IPS DF 6.9 (cell line): ENCODE results near the gene CD79B.

Experiments used
- DNase-seq: peaks from one replicate; pipeline ENCODE4 v3.0.0-alpha.2; 2013; ENCODE audit warnings: low read depth, low spot score
- H3K27ac ChIP-seq: one replicate; pipeline ENCODE4 v1.5.1; 2013; ENCODE audit warnings: low read length, control low read depth
- H3K27me3 ChIP-seq: 2 replicates; pipeline ENCODE4 v1.6.1; 2013; ENCODE audit warnings: mild to moderate bottlenecking, low read length; ENCODE audit not compliant: control insufficient read depth, insufficient read depth
- H3K36me3 ChIP-seq: 2 replicates; pipeline ENCODE4 v1.6.1; 2013; ENCODE audit warnings: low read length; ENCODE audit not compliant: control insufficient read depth, insufficient read depth
- H3K4me1 ChIP-seq: 2 replicates; pipeline ENCODE4 v1.6.1; 2013; ENCODE audit warnings: low read length; ENCODE audit not compliant: control insufficient read depth, insufficient read depth
- H3K4me3 ChIP-seq: 2 replicates; pipeline ENCODE4 v1.5.1; 2013; ENCODE audit warnings: mild to moderate bottlenecking, low read length
- H3K9me3 ChIP-seq: 2 replicates; pipeline ENCODE4 v1.6.1; 2013; ENCODE audit warnings: low read length, inconsistent platforms; ENCODE audit not compliant: control insufficient read depth, insufficient read depth
- WGBS: extraction: QIAGEN DNeasy Blood & Tissue Kit; methylation state at CpG from one replicate; pipeline ENCODE4 v1.1.7; 2013; ENCODE audit warnings: mixed read lengths, missing lambda C conversion rate; ENCODE audit not compliant: insufficient read length, insufficient coverage; 5-methylcytosine and 5-hydroxymethylcytosine counted together

Gene CD79B

GRCh38 chr17:63942309-63942985 lies 10.3 kb upstream of the CD79B start:
- no peak overlapping the region for H3K4me3 ChIP-seq
- WGBS = no CpG with 5 or more reads among the region's 21 CpGs

DNA sequence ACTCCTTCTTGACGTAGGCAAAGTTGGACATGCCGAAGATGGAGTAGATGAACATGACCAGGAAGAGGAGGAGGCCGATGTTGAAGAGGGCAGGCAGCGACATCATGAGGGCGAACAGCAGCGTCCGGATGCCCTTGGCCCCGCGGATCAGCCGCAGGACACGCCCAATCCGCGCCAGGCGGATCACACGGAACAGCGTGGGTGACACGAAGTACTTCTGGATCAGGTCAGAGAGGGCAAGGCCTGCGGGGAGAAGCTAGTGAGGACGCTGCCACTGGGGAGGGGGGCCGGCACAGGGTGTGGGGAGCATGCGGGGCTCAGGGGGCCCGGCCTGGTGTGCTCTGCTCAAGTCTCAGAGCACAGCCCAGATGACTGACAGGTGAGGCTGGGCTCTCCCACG lies 9.6 kb upstream of the CD79B start:
- H3K27ac ChIP-seq = no peak overlapping the region
- H3K36me3 ChIP-seq = peaks cover 7% of the 10 kb centered on the region; the same call in 1 of the 2 replicates
- WGBS = no CpG with 5 or more reads among the region's 23 CpGs
- DNase-seq = no peak
- no peak overlapping the region for H3K4me3 ChIP-seq
- no peaks in the 10 kb centered on the region for H3K27me3 ChIP-seq
- peaks cover 3% of the 10 kb centered on the region for H3K4me1 ChIP-seq
- H3K9me3 ChIP-seq = no peaks in the 10 kb centered on the region

More at GRCh38 chr17:63942309-63942985, 10.3 kb upstream of the CD79B start:
- H3K4me1 ChIP-seq = peaks cover 3% of the 10 kb centered on the region
- H3K36me3 ChIP-seq = peaks cover 7% of the 10 kb centered on the region; the same call in 1 of the 2 replicates
- no peak overlapping the region for H3K27ac ChIP-seq
- no peaks in the 10 kb centered on the region for H3K27me3 ChIP-seq
- DNase-seq = no peak
- no peaks in the 10 kb centered on the region for H3K9me3 ChIP-seq

DNA sequence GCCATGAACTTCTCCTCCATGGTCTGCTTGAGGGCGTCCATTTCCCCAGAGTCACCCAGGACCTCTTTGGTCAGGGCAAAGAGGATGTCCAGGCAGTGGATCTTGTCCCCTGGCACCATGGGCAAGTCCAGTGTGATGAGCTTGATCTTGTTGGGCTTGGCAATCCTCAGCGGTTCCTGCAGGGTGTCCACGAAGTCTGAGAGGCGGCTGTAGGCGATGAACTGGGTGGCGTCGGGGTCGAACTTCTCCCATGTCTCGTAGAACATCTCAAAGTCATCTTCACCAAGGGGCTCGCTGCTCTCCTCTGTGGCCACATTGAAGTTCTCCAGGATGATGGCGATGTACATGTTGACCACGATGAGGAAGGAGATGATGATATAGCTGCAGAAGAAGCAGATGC lies 9.0 kb upstream of the CD79B start:
- Histone ChIP-seq H3K4me1 (no peaks in the 10 kb centered on the region), H3K9me3 (no peaks in the 10 kb centered on the region), H3K27me3 (no peaks in the 10 kb centered on the region), H3K4me3 (no peak overlapping the region), H3K36me3 (peaks cover 7% of the 10 kb centered on the region; the same call in 1 of the 2 replicates), H3K27ac (no peak overlapping the region)
- no peak for DNase-seq
- no CpG with 5 or more reads among the region's 12 CpGs for WGBS

GRCh38 chr17:63940584-63940983 lies 8.5 kb upstream of the CD79B start:
- Histone ChIP-seq H3K4me3 (no peak overlapping the region), H3K9me3 (no peaks in the 10 kb centered on the region), H3K27me3 (no peaks in the 10 kb centered on the region), H3K36me3 (peaks cover 7% of the 10 kb centered on the region; the same call in 1 of the 2 replicates), H3K27ac (no peak overlapping the region), H3K4me1 (no peaks in the 10 kb centered on the region)
- WGBS = no CpG with 5 or more reads among the region's 14 CpGs
- no peak for DNase-seq

- H3K4me3 ChIP-seq = no peak overlapping the region
- no peak overlapping the region for H3K27ac ChIP-seq
- no peaks in the 10 kb centered on the region for H3K4me1 ChIP-seq
- no peak for DNase-seq
- peaks cover 7% of the 10 kb centered on the region; the same call in 1 of the 2 replicates for H3K36me3 ChIP-seq
- no peaks in the 10 kb centered on the region for H3K9me3 ChIP-seq
- H3K27me3 ChIP-seq = no peaks in the 10 kb centered on the region
- WGBS = no CpG with 5 or more reads among the region's 6 CpGs
These were observed 7.8 kb upstream of the CD79B start for GRCh38 chr17:63939884-63940283.

DNA sequence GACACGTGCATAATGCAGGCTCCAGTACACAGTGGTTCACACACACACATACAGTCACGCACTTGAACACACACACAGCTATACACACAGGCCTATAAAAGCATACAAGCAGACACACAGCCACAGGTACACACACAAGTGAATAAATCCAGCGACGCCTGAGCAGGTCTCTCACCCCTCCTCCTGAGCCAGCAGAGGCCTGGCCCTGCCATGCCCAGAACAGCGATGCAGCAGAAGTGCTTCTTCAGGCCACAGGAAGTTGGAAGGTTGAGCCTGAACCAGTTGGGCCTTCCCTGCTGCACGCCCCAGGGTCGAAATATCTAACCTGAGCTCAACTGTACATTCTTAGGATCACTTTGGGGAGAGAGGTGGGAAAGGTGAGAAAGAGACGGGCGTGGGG lies 7.3 kb upstream of the CD79B start:
- Histone ChIP-seq H3K4me3 (no peak overlapping the region), H3K36me3 (peaks cover 7% of the 10 kb centered on the region; the same call in 1 of the 2 replicates), H3K4me1 (no peaks in the 10 kb centered on the region), H3K9me3 (no peaks in the 10 kb centered on the region), H3K27ac (no peak overlapping the region), H3K27me3 (no peaks in the 10 kb centered on the region)
- no CpG with 5 or more reads among the region's 9 CpGs for WGBS
- no peak for DNase-seq

- no peaks in the 10 kb centered on the region for H3K4me1 ChIP-seq
- H3K9me3 ChIP-seq = no peaks in the 10 kb centered on the region
- no peak for DNase-seq
- no peaks in the 10 kb centered on the region for H3K27me3 ChIP-seq
- H3K27ac ChIP-seq = no peak overlapping the region
- peaks cover 7% of the 10 kb centered on the region; the same call in 1 of the 2 replicates for H3K36me3 ChIP-seq
- H3K4me3 ChIP-seq = no peak overlapping the region
- WGBS = no CpG with 5 or more reads among the region's 4 CpGs
These were observed 5.8 kb upstream of the CD79B start for GRCh38 chr17:63937920-63938319.

DNA sequence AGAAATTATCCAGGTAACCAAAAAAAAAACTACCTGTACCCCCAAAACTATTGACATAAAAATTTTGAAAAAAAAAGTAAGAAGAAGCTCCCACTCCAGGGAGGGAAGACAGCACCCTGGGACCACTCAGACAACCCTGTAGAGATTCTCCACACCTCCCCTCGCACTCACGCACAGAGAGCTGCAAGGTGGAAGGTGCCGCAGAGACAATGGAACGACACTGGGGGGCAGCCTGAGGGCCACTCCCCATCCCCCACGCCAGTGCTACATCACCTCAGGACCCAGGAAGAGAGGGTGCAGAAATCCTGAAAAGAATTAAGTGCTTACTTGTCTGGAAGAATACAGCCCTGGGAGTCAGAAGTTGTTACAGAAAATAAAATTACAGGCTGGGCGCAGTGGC lies 5.2 kb upstream of the CD79B start:
- DNase-seq = no peak
- Histone ChIP-seq H3K27me3 (no peaks in the 10 kb centered on the region), H3K27ac (no peak overlapping the region), H3K4me3 (no peak overlapping the region), H3K9me3 (no peaks in the 10 kb centered on the region), H3K36me3 (peaks cover under 1% of the 10 kb centered on the region; the same call in 1 of the 2 replicates), H3K4me1 (no peaks in the 10 kb centered on the region)
- WGBS = no CpG with 5 or more reads among the region's 6 CpGs

- H3K4me1 ChIP-seq = peaks cover 6% of the 10 kb centered on the region; the same call in 1 of the 2 replicates
- WGBS = no CpG with 5 or more reads among the region's 21 CpGs
These were observed 2.3 kb upstream of the CD79B start for GRCh38 chr17:63934183-63935112.

GRCh38 chr17:63933598-63933997 lies 1.5 kb upstream of the CD79B start:
- Histone ChIP-seq H3K27me3 (no peaks in the 10 kb centered on the region), H3K36me3 (no peaks in the 10 kb centered on the region), H3K27ac (no peak overlapping the region), H3K9me3 (no peaks in the 10 kb centered on the region), H3K4me1 (peaks cover 6% of the 10 kb centered on the region; the same call in 1 of the 2 replicates), H3K4me3 (no peak overlapping the region)
- DNase-seq = no peak
- no CpG with 5 or more reads among the region's 8 CpGs for WGBS

More at GRCh38 chr17:63934183-63935112, 2.3 kb upstream of the CD79B start:
- no peaks in the 10 kb centered on the region for H3K36me3 ChIP-seq
- no peaks in the 10 kb centered on the region for H3K9me3 ChIP-seq
- no peaks in the 10 kb centered on the region for H3K27me3 ChIP-seq
- DNase-seq = no peak
- no peak overlapping the region for H3K27ac ChIP-seq
- H3K4me3 ChIP-seq = no peak overlapping the region
